Stimulated activated naive CD8-positive, alpha-beta T cell treated with anti-CD3 and anti-CD28 coated beads, Interleukin-15, Interleukin-2, amounts not matched to agents 100 ng/mL and 50 ng/mL, for 24 hours (primary cell): ENCODE measurements around the gene FRRS1L.
A peak's percentile ranks its signal among the peaks of the same experiment; 100 is the strongest.

Source experiments
- H3K27ac Mint-ChIP-seq: one replicate; pipeline ENCODE4 v1.8.0; 2021; ENCODE audit warnings: mild to moderate bottlenecking, mixed read lengths
- H3K27me3 Mint-ChIP-seq: one replicate; pipeline ENCODE4 v1.8.0; 2021; ENCODE audit warnings: mixed read lengths
- H3K36me3 Mint-ChIP-seq: one replicate; pipeline ENCODE4 v1.8.0; 2021; ENCODE audit warnings: low read depth, mixed read lengths
- H3K4me1 Mint-ChIP-seq: one replicate; pipeline ENCODE4 v1.8.0; 2021; ENCODE audit warnings: low read depth, mixed read lengths
- H3K4me3 Mint-ChIP-seq: one replicate; pipeline ENCODE4 v1.8.0; 2021; ENCODE audit warnings: mild to moderate bottlenecking, mixed read lengths
- H3K9me3 Mint-ChIP-seq: one replicate; pipeline ENCODE4 v1.8.0; 2021; ENCODE audit warnings: mixed read lengths

Gene FRRS1L, protein sequence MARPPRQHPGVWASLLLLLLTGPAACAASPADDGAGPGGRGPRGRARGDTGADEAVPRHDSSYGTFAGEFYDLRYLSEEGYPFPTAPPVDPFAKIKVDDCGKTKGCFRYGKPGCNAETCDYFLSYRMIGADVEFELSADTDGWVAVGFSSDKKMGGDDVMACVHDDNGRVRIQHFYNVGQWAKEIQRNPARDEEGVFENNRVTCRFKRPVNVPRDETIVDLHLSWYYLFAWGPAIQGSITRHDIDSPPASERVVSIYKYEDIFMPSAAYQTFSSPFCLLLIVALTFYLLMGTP

DNA sequence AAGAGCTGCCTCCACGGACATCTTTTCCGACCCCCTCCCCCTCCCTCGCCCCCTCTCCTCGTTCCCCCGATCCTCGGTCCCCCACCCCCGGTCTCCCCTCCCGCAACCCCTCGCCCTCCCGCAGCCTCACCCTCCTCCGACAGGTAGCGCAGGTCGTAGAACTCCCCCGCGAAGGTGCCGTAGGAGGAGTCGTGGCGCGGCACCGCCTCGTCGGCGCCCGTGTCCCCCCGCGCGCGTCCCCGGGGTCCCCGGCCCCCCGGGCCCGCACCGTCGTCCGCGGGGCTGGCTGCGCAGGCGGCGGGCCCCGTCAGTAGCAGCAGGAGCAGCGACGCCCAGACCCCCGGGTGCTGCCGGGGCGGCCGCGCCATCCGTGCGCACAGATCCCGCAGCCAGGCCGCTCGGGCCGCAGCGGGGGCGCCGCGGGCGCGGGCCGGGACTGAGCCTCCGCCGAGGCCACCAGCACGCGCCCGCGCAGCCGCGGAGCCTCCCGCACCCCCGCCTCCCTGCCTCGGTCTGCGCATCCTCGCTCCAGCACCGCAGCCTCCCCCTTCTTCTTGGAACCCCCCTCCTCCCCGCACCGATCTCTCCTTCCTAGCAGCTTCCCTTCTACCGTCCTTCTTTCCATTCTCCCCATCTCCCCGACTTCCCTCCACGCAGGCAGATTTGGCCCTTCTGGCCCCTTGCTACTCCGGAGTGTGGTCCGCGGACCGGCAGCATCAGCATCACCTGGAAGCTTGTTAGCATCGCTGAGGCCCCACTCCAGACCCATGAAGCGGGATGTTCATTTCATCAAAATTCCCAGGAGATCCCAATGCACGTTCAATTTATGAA lies at the start of gene FRRS1L:
TSS of gene FRRS1L (minus strand) at position 479 of the 831 bp plus-strand sequence. CDS start at position 368, 111 bp downstream.
- Mint-ChIP-seq H3K9me3 (no peaks in the 10 kb centered on the region), H3K4me3 (peak within 1 kb of the TSS; percentile 56), H3K36me3 (no peaks in the 10 kb centered on the region), H3K27ac (no peak within 1 kb of the TSS), H3K4me1 (no peaks in the 10 kb centered on the region), H3K27me3 (peaks cover 64% of the 10 kb centered on the region)

DNA sequence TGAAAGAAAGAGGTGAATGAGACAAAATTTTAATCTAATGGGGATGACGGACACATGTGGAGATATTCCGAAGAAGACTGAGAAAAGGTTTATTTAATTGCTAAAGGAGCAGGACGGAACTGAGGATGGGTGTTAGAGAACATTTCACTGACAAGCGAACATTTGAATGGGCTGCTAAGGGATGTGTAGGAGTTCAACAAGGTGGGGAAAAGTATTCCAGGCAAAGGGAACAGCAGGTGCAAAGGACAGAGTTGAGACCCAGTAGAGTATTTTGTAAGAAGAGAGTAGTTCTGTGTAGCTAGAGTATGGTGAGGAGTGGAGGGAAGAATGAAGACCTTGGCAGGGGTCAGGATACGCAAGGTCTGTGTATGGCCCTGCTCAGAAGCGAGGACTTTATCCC lies 47.4 kb upstream of the FRRS1L start:
- Mint-ChIP-seq H3K27ac (no peak overlapping the region), H3K36me3 (no peaks in the 10 kb centered on the region), H3K4me1 (no peaks in the 10 kb centered on the region), H3K27me3 (peaks cover 23% of the 10 kb centered on the region), H3K4me3 (no peak overlapping the region), H3K9me3 (no peaks in the 10 kb centered on the region)

DNA sequence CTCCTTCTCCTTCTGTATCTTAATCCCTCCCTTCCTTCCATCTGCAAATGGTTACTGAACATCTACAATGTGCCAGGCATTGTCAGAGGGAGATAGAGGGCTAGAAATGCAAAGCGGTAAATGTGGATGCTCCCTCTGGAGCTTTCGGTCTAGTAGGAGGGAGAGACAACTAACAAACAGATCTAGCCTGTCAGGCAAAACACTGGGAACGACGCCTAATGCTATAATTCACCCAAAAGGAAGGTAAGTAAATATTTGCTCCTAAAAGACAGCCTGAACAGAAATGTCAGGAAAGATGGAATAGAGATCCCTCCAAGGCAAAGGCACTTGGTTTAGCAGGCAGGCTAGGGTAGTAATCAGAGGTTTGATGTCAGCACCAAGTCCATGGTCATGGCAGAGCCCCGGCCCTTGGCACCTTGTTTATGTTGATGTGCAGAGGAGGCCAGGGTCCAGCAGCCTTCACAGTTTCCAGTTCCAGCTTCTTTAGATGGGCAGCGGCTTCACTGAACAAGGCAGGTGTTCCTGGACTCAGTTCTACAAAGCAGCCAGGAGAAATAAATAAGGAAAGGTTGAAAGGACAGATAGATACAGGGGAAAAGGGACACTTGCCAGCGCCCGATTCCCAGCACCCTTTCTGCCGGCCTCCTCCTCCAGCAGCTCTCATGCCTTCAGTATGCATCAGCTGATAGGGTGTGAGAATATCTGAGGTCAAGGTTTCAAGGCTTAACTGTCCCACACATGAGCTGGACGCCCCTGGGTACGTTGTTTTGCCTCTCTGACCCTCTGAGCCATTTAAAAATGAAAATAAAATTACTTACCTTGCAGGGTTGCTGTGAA lies 46.5 kb upstream of the FRRS1L start:
- Mint-ChIP-seq H3K9me3 (no peaks in the 10 kb centered on the region), H3K4me1 (no peaks in the 10 kb centered on the region), H3K27ac (no peak overlapping the region), H3K4me3 (no peak overlapping the region), H3K36me3 (no peaks in the 10 kb centered on the region), H3K27me3 (peaks cover 24% of the 10 kb centered on the region)

DNA sequence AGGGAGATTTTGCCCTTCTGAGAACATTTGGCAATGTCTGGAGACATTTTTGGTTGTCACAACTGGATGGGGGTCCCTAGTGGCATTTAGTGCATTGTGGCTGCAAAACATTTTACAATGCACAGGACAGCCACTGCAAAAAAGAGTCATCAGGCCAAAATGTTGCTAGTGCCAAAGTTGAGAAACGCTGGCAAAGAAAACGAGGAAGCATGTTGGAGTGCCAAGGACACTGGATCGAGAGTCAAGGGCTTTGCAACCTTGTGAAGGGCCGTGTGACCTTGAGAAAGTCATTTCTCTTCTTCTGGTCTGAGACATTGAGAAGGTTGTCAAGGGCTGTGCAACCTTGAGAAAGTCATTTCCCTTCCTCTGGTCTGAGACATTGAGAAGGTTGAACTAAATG lies 45.7 kb upstream of the FRRS1L start:
- no peak overlapping the region for H3K27ac Mint-ChIP-seq
- peaks cover 26% of the 10 kb centered on the region for H3K27me3 Mint-ChIP-seq

DNA sequence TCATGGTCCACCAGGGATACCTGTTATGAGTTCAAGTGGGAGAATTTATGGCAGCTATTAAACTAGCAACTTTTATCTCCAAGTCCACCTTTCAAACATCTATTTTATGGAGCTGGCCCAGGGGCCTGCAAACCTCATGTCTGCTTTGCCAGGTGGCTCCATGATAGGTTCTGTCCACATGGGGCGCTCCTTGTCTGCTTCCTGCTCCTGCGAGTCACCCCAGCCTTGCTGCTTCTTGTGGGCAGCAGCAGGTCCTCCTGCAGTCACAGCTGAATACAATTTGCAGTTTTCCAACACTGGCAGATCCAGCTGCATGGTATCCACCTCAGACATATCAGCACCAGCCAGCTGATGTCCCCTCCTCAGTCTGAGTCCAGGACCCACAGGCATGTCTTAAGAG lies 39.6 kb upstream of the FRRS1L start:
- Mint-ChIP-seq H3K4me3 (no peak overlapping the region), H3K27me3 (peaks cover 19% of the 10 kb centered on the region), H3K9me3 (no peaks in the 10 kb centered on the region), H3K36me3 (no peaks in the 10 kb centered on the region), H3K4me1 (no peaks in the 10 kb centered on the region), H3K27ac (no peak overlapping the region)

More for the DNA sequence above, 45.7 kb upstream of the FRRS1L start:
- H3K9me3 Mint-ChIP-seq, result no peaks in the 10 kb centered on the region
- H3K4me1 Mint-ChIP-seq, result no peaks in the 10 kb centered on the region
- no peak overlapping the region for H3K4me3 Mint-ChIP-seq
- no peaks in the 10 kb centered on the region for H3K36me3 Mint-ChIP-seq

DNA sequence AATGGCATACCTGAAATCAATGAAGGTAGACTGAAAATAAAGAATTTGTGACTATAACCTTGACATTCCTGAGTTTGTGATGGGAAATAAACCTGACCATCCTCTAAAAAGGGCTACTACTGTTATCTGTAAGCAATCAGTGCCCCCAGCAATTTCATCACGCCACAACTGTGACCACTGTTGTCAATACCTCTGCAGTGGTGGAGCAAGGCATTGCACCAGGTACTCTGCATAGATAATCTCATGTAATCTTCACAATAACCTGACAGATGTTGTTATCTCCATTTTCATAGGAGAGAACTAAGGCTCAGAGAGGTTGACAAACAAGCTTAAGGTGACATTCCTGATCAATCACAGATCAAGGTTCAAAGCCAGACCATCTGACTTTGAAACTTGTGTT lies 38.5 kb upstream of the FRRS1L start:
- Mint-ChIP-seq H3K36me3 (no peaks in the 10 kb centered on the region), H3K4me1 (no peaks in the 10 kb centered on the region), H3K27ac (no peak overlapping the region), H3K27me3 (peaks cover 15% of the 10 kb centered on the region), H3K4me3 (no peak overlapping the region), H3K9me3 (no peaks in the 10 kb centered on the region)

DNA sequence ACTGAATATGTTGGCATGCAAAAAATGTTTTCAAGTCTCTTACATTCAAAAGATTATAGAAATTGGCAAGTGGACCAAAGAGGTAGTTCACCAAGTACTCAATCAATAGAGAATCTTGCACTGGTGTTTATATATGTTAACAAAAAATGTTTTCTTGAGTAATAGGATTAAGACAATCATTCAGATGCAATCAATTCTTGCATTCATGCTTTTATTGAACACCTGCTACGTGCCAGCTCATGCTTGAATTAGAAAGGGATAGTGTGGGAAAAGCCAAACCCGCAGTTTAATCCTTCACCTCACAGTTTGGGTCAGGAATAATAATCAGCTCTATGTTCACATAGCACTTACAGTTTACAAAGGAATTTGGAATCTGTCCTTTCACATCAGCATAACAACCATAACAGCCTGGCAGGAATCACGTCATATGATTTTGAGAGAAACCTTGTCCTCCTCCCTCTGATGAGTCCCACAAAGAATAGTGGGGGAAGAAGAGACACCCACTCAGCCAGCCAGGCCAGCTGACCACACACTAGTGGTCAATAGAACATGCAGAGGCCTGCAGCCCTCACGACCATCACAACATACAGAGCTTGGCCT lies 36.8 kb upstream of the FRRS1L start:
- H3K27ac Mint-ChIP-seq, result no peak overlapping the region
- no peaks in the 10 kb centered on the region for H3K9me3 Mint-ChIP-seq
- no peaks in the 10 kb centered on the region for H3K4me1 Mint-ChIP-seq
- H3K4me3 Mint-ChIP-seq, result no peak overlapping the region
- peaks cover 16% of the 10 kb centered on the region for H3K27me3 Mint-ChIP-seq
- H3K36me3 Mint-ChIP-seq, result no peaks in the 10 kb centered on the region

DNA sequence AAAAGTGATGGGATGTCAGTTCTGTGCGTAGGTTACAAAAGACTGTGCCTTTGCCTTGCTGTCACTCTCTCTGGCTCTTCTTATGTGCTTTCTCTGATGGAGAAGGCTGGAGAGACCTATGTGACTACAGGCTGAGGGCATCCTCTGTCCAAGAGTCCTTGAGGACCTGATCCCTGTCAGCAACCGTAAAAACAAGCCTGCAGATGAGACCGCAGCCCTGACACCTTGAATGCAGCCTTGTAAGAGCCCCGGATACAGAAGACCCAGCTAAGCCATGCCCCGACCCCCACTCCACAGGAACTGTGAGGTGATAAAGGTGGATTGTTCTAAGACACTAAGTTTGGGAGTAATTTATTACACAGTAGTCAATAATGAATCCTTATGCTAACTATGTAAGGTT lies 32.6 kb upstream of the FRRS1L start:
- Mint-ChIP-seq H3K4me1 (no peaks in the 10 kb centered on the region), H3K36me3 (no peaks in the 10 kb centered on the region), H3K27ac (no peak overlapping the region), H3K27me3 (peaks cover 16% of the 10 kb centered on the region), H3K9me3 (no peaks in the 10 kb centered on the region), H3K4me3 (no peak overlapping the region)

DNA sequence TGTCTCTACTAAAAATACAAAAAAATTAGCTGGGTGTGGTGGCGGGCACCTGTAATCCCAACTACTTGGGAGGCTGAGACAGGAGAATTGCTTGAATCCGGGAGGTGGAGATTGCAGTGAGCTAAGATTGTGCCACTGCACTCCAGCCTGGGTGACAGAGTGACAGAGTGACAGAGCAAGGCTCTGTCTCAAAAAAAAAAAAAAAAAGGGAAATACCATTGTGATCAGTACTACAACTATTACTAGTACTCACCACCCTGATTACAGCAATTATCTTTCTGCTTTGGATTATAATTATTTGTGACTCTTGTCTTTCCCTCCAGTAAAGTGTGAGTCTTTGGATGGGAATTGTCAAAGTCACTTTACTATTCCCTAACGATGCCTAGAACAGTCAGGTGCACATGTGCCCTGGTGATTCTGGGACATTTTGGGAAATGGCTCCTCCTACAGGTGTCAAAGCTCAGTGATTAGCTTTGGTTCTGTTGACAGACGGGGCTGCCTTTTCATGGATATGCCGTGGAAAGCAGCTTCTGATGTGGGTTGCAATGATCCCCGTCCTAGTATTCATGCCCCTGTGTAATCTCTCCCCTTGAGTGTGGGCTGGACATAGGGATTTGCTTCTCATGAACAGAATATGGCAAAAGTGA lies 31.8 kb upstream of the FRRS1L start:
- H3K9me3 Mint-ChIP-seq, result no peaks in the 10 kb centered on the region

DNA sequence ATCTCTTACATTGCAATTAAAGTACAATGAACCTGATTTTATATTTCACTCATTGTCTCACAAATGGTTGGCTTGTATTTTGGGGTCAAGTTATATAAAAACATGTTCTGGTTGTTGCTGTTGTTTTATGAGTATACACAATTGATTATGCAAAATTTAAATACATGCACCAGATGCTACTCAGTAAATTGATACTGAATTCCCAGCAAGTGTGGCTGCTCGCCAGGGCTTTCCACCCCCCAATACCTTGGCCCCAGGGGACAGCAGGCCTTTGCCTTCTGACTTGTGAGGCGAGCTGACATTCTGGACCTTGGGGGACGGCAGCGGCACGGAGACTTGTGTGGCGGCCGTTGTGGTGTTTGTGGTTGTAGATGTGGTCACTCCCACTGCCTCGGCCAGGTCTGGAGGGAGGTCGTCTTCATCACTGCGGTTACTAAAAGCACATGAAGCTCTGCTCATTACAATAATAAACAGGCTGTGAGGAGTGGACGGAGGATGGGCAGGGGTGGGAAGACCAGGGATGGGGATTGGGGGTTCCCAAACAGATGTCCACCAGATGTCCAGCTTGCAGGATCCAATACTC lies 27.0 kb upstream of the FRRS1L start:
- H3K27ac Mint-ChIP-seq, result no peak overlapping the region
- no peaks in the 10 kb centered on the region for H3K9me3 Mint-ChIP-seq
- H3K4me3 Mint-ChIP-seq, result no peak overlapping the region
- H3K4me1 Mint-ChIP-seq, result no peaks in the 10 kb centered on the region
- H3K27me3 Mint-ChIP-seq, result peaks cover 10% of the 10 kb centered on the region
- H3K36me3 Mint-ChIP-seq, result no peaks in the 10 kb centered on the region

More for the DNA sequence above, 31.8 kb upstream of the FRRS1L start:
- no peak overlapping the region for H3K27ac Mint-ChIP-seq
- H3K4me1 Mint-ChIP-seq, result no peaks in the 10 kb centered on the region
- H3K27me3 Mint-ChIP-seq, result peaks cover 16% of the 10 kb centered on the region
- no peaks in the 10 kb centered on the region for H3K36me3 Mint-ChIP-seq
- H3K4me3 Mint-ChIP-seq, result no peak overlapping the region

DNA sequence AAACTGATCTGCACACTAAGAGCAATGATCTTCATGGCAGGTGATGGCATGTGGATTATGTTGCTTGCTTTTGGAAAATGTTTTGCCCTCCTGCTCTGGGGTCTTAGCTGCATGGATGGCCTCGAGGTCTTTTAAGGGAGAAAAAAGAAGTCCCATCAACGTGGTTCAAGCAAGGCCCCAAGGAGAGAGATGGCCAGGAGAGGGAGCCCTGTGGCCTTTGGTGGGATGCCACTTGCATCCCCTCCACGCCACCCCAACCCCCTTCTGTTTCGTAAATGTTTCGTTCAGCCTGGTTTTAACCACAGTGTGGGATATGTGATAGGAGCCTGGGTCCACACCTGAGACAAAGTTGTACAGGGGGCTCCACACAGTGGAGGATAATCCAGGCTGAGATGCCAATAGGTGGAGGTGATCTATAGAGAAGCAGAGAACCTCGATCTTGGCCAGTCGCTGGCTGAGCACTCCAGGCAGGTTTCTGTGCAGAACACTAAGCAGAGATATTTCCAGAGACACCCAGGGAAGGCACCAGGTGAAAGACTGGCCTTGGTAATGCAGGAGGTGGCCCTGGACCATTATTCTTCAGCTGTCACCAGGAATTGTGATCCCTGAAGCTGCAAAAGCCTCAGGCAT lies 25.8 kb upstream of the FRRS1L start:
- H3K36me3 Mint-ChIP-seq, result no peaks in the 10 kb centered on the region
- no peaks in the 10 kb centered on the region for H3K4me1 Mint-ChIP-seq
- peaks cover 2% of the 10 kb centered on the region for H3K27me3 Mint-ChIP-seq
- H3K9me3 Mint-ChIP-seq, result no peaks in the 10 kb centered on the region
- H3K27ac Mint-ChIP-seq, result no peak overlapping the region
- H3K4me3 Mint-ChIP-seq, result no peak overlapping the region

DNA sequence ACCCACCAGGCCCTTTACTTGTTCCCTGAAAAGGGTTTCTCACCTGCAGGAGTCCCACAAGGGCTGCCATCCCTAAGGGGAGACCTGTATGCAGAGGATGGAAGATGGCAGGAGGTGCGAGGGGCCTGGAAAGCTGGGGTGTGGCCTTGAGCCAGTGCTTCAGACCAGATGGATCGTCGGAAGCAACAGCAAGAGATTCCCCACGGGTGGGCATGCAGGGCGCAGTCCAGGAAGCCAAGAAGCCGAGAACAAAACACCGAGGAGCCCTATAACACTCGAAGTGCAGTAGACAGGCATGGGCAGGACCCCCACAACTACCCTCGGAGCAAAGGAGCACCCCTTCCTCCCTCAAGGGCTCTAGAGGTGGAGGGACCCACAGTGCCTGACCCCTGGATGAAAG lies 24.7 kb upstream of the FRRS1L start:
- no peaks in the 10 kb centered on the region for H3K27me3 Mint-ChIP-seq
- H3K27ac Mint-ChIP-seq, result no peak overlapping the region
- no peaks in the 10 kb centered on the region for H3K9me3 Mint-ChIP-seq

DNA sequence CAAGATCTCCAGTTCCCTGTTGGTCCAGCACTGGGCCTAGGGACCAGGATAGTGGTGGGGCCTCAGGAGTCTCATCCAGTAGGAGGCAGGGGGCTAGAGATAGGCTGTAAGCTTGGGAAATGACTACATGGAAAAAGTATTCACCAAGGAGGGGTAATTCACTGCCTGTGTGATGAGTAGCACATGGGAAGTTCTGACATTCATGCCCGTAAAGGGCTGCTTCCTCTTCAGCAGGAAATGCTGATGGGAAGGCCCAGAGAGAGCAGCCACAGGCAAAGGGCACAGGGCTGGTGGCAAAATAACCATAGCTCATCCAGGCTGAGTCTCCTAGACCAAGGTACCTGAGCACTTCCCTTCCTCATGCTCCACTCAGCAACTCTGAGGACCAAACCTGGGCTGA lies 23.1 kb upstream of the FRRS1L start:
- Mint-ChIP-seq H3K9me3 (no peaks in the 10 kb centered on the region), H3K36me3 (no peaks in the 10 kb centered on the region), H3K27me3 (no peaks in the 10 kb centered on the region), H3K4me1 (no peaks in the 10 kb centered on the region), H3K4me3 (no peak overlapping the region), H3K27ac (no peak overlapping the region)

More for the DNA sequence above, 24.7 kb upstream of the FRRS1L start:
- Mint-ChIP-seq H3K36me3 (no peaks in the 10 kb centered on the region), H3K4me3 (no peak overlapping the region), H3K4me1 (no peaks in the 10 kb centered on the region)
